DMS114 treated with DMSO at 0.1 percent for 48 hours (cell line): ENCODE data around the gene EPGN.
"Not testable (repeated sequence)": the region's sequence is repeated elsewhere in the genome, so short reads cannot be mapped to it uniquely, and the experiment has no call there.

Experiments used
- DNase-seq: peaks from one replicate; lab custom pipeline; 2025; ENCODE audit not compliant: unreplicated experiment; lab: John Stamatoyannopoulos, UW

Gene EPGN

GRCh38 chr4:74338792-74339333 lies 30.6 kb downstream of the EPGN start:
- no peak for DNase-seq

GRCh38 chr4:74339501-74339900 lies 31.2 kb downstream of the EPGN start:
- no peak for DNase-seq

GRCh38 chr4:74340421-74340820 lies 32.2 kb downstream of the EPGN start:
- DNase-seq, result not testable (repeated sequence)

GRCh38 chr4:74344031-74344430 lies 35.8 kb downstream of the EPGN start:
- DNase-seq, result no peak

- no peak for DNase-seq
Measured at GRCh38 chr4:74353858-74354257, 45.6 kb downstream of the EPGN start.

- no peak for DNase-seq
Measured at GRCh38 chr4:74357965-74358364, 49.7 kb downstream of the EPGN start.

GRCh38 chr4:74361671-74362070 lies 53.4 kb downstream of the EPGN start:
- DNase-seq, result no peak

GRCh38 chr4:74362347-74362746 lies 54.1 kb downstream of the EPGN start:
- no peak for DNase-seq

GRCh38 chr4:74364256-74364651 lies 56.0 kb downstream of the EPGN start:
- DNase-seq, result no peak

GRCh38 chr4:74364652-74365491 lies 56.6 kb downstream of the EPGN start, which contains the start of gene EREG:
Gene EREG, plus strand, starts transcription at chr4:74365145. Its CDS starts 164 bp downstream, at chr4:74365309.
- DNase-seq, result no peak

- no peak for DNase-seq
Measured at GRCh38 chr4:74365761-74366160, 57.5 kb downstream of the EPGN start.
